Erythroblast (primary cell): Measurements from ENCODE around the gene JMJD4.
A peak's percentile ranks its signal among the peaks of the same experiment; 100 is the strongest.

ENCODE experiments used
- DNase-seq, 2 experiments: peaks; one replicate each; lab custom pipeline; 2025; lab: John Stamatoyannopoulos, UW
- GATA1 ChIP-seq: IDR thresholded peaks from 2 replicates; pipeline ENCODE4 v1.6.1; 2011; ENCODE audit warnings: low read depth, mild to moderate bottlenecking, control low read depth, low read length, moderate library complexity
- POLR2A ChIP-seq: IDR thresholded peaks from 2 replicates; pipeline ENCODE4 v1.6.1; 2011; ENCODE audit warnings: mild to moderate bottlenecking, low read length

The JMJD4 gene, protein sequence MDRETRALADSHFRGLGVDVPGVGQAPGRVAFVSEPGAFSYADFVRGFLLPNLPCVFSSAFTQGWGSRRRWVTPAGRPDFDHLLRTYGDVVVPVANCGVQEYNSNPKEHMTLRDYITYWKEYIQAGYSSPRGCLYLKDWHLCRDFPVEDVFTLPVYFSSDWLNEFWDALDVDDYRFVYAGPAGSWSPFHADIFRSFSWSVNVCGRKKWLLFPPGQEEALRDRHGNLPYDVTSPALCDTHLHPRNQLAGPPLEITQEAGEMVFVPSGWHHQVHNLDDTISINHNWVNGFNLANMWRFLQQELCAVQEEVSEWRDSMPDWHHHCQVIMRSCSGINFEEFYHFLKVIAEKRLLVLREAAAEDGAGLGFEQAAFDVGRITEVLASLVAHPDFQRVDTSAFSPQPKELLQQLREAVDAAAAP

DNA sequence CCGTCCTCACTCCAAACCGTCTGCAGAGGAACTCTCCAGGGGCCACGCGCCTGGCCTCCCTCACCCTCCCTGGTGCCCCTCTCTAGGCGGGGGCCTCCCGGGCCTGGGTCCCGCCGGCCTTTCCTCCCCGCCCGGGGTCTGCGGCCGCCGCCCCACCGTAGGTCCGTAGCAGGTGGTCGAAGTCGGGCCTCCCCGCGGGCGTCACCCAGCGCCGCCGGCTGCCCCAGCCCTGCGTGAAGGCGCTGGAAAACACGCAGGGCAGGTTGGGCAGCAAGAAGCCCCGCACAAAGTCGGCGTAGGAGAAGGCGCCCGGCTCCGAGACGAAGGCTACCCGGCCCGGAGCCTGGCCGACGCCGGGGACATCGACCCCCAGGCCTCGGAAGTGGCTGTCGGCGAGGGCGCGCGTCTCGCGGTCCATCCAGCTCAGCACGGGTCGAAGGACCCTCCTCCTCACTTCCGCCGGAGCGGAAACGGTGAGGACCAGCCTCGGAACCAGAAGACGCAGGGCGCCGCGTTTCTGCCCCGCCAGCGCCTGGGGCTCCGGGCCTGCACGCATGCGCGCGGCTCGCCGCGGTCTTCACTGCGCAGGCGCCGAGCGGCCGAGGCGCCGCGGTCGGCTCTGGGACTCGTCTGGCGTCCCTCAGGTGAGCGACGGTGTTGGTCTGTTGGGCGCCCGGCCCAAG lies at the start of gene JMJD4, which contains the start of gene SNAP47:
Gene JMJD4, minus strand, starts transcription at position 447 of the 683 bp plus-strand sequence. Its CDS starts 29 bp downstream, at position 418.
Gene SNAP47, plus strand, starts transcription at position 580 of the 683 bp plus-strand sequence. CDS start 12,302 bp downstream, outside the sequence.
- peak; percentile 94 to 96 for DNase-seq
- no peak for TF ChIP-seq GATA1
- peak; percentile 92 for TF ChIP-seq POLR2A

DNA sequence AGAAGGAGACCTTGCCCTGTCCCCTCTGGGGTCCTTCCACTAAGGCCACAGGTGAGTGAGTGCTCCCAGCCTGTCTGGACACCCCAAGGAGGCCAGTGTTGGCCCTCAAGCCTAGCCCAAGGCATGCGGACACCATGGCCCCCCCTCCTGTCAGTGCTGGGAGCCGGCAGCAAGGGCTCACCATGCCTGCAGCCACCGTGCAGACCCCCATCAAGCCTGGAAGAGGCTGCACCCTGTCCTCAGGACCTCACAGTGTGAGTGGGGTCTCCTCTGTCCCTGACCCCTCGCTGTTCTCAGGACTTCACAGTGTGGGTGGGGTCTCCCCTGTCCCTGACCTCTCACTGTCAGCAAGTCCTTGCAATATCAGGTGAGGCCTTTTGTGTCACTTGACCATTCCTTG lies 47.1 kb upstream of the JMJD4 start:
- TF ChIP-seq GATA1 (no peak), POLR2A (no peak)
- DNase-seq, result no peak

DNA sequence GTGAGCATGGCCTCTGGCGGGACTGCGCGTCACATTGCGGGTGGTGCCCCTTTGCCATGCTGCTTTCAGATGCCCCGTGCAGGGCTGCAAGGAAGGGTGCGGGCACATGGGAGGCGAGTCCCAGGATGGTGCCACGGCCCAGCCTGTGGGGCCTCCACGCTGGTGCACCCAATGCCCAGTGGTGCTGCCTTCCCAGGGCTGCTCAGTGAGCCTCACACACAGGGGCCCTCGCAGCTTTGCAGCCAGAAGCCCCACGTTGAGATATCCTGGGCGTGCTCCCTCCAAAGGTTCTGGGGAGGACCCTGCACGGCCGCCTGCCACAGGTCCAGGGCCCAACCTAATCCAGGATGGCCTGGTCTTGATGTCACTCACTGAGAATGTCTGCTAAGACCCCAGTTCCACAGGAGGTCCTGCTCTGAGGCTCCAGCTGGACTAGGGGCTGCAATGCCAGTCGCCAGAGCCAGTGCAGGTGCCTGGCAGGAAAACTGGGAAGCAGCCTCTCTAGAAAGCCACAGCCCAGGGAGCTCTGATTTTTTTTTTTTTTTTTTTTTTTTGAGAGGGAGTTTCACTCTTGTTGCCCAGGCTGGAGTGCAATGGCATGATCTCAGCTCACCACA lies 46.3 kb upstream of the JMJD4 start:
- TF ChIP-seq POLR2A, result no peak
- no peak for TF ChIP-seq GATA1
- DNase-seq, result no peak

DNA sequence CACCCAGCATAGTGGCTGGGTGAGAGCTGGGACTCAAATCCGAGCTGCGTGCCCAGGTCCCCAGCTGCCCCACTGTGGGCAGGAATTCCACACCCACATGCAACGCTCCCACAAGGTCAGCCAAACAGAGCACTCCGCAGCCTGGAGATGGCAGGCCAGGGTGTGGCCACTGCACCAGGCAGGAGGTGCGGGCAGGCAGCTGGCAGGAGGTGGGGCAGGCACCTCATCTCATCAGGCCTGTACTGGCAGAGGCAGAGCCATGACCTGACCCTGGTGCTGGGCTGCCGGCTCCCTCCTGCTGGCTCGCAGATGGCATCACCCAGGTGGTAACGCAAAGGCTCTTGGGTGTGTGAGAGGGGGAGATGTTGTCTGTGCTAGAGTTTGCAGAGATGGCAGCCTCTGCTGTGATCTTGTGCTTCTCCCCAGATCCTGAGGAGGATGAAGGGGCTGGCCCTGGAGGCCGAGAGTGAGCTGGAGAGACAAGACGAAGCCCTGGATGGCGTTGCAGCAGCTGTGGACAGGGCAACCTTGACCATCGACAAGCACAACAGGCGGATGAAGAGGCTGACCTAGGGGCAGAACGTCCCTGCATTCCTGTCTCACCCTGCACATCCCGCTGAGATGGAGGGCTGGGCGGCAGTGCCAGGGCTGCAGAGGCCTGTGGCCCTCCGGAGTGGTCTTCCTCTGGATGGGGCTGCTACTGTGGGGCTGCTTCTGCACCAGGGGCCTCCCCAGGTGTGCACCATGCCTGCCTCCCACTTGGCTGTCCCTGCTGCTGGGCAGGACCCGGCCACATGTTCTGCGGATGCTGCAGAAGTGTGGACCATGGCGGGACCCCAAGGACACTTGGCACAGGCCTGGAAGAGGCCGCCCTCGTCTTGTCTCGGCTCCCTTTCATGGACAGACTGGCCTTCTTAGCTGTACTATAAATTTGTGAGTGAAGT lies 45.3 kb upstream of the JMJD4 start:
- no peak for DNase-seq
- TF ChIP-seq POLR2A (no peak), GATA1 (no peak)

DNA sequence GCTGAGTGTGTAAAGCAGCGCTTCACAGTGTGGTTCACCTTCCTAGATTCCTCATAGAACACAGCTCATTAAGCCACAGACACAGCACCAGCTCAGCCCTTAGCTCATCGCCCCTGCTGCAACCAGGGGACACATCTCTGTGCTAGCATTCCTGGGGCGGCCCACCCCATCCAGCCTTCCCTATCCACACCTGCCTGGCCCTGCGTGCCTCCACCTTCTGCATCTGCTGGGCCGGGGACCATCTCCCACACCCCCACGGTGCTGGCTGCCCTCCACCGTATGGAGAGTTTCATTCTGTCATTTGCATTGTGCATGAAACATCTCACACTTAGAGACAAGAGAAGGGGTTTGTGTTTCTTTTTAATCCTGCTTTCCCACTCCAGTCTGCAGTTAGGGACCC lies 44.6 kb upstream of the JMJD4 start:
- DNase-seq, result no peak
- TF ChIP-seq POLR2A, result no peak
- no peak for TF ChIP-seq GATA1

DNA sequence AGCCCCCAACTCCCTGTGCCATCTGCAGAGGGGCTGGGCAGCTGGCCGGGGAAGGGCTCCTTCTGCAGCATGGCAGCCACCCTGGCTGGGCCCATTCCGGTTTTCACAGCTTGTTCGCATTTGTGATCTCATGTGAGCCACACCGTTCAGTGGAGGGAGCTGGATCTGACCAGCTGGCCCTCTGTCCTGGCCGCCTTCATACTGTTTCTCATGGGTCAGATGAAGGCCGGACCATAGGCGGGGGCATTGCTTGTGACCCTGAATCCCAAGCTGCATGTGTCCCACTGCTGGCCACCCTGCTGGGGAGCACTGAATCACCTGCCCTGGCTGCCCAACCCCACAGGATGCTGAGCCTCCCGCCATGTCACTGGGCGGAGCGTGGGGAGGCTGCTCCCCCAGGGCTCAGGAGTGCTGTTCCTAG lies 43.9 kb upstream of the JMJD4 start:
- no peak for TF ChIP-seq GATA1
- TF ChIP-seq POLR2A, result no peak
- DNase-seq, result no peak

DNA sequence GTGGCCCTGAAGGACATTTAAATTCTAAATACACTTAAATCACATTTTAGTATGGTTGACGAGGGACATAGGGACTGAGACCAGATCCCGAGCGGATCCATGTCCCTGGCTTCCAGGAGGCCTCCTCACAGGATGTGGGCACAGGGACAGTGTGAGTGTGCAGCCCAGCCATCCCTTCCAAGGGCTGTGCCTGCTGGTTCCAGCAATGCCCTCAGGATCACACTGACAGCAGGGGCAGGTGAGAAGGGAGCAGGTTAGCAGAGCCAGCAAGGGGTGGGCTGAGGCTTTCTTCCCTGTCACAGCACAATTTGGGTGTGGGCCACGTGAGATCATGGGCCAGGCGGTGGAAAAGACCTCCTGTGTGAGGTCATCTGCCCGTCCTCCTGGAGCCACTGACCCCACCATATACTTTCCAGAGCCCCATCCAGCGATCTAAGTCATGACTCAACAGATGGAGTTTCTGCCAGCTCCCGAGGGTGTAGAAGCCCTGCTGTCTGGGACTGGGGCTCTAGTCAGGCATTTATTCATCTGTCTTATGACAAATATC lies 43.4 kb upstream of the JMJD4 start:
- no peak for TF ChIP-seq GATA1
- TF ChIP-seq POLR2A, result no peak
- DNase-seq, result no peak

DNA sequence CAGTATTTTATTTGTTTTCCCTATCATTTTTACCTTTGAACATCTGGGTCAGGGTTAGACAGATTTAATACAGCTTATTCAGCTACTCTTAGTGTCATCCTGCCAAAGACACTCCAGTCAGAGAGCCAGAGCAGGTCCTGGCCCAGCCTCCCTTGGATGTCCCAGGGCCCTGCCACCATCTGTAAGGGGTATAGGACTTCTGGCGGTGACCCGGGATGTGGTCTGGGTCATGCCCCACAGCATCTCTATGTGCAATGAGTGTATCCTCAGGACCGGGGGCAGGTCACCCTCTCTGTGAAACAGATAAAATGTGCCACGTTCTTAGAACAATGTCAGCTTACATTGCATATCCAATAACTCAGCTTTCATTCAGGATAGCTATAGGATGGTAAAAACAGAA lies 42.5 kb upstream of the JMJD4 start:
- no peak for TF ChIP-seq GATA1
- TF ChIP-seq POLR2A, result no peak
- no peak for DNase-seq

DNA sequence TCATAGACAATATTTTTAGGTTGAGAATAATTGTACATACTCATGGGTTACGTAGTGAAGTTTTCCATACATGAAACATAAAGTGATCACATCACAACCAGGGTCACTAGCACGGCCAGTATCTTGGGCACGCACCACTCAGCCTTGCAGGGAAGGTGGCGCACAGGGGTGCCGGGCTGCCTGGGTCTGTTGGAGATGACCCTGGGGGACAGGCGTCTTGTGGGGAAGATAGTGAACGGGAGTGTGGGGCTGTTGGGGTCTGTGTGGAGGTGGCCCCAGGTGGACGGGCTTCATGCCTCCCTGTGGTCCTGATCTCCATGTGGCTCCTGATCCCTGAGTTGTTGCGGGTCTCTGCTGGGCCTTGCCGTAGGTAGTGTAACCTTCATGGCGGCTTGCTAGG lies 42.1 kb upstream of the JMJD4 start:
- DNase-seq, result no peak
- TF ChIP-seq GATA1, result no peak

DNA sequence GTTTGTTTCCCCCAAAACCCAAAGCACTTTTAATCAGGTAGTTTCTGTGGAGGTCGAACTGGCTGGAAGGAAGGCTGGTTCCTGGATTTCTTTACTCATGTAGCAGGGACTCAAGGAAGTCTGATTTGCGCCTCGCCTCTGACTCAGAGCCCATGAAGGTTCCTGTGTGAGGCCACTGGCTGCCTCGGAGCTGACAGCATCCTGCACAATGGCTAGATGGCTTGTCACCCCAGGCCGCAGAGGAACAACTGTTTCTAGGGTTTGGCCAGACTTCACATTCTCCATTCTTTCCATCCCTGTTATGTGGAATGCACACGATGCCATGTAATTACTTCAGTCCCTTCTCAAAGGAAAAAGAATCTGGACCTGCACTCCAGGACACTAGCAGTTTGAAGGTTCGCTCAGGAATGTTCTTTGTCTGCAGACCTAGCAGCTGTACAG lies 41.2 kb upstream of the JMJD4 start:
- TF ChIP-seq GATA1, result no peak
- no peak for TF ChIP-seq POLR2A
- no peak for DNase-seq

DNA sequence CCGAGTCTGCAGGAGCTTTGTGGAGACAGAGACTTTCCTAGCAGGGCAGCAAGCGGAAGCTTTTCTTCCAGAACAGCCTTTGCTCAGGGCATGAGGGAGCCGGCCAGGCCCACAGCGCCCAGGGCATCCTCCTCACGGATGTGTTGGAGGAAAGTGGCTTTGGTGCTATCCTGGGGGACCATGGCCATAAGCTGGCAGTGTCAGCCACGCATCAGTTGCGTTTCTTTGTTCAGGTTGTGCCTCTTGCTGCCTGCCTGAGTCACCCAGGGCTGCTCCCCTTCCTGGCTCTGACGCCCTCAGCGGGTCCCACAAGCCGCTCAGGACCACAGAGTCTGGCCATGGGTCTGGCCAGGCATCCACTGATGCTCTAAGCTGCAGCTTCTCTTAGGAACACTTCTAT lies 40.7 kb upstream of the JMJD4 start:
- TF ChIP-seq GATA1, result no peak
- TF ChIP-seq POLR2A, result no peak
- no peak for DNase-seq

DNA sequence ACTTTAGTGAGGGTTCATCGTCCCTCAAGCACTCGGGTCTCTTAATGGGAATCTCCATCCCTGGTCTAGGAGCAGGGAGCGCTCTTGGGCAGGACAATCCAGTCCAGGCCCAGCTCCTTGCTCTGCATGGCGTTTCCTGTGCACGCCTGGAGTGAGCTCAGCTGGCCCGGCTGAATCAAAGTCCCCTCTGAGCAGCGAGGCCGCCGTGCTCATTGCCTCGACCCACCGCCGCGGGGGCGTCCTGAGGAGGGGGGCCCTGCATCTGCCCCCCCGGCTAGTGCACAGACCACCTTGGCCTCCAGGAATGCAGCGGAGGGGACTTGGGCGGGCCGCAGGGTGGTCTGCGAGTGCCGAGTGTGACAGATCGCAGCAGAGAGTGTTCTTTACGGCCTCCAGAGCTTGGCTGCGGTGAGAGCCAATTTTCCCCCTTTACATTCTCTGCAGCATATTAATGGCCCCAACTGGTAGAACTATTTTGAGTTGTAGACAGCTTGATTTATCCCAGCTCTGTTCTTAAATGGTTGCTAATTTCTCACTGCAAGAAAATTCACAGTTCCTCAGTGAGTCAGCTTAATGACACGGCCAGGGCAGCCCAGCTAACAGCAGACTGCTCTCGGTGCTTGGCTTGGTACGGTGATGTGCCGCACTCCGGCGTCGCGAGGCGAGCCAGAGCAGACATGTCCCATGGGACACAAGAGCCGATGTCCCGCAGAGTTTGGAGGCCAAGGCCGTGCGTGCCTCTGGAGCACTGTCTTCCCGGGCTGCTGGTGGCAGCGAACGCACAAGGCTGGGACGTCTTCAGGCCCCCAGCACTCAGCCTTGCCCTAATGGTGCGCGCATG lies 39.9 kb upstream of the JMJD4 start:
- DNase-seq, result no peak
- TF ChIP-seq GATA1 (no peak), POLR2A (no peak)
